Activated CD8-positive, alpha-beta T cell treated with anti-CD3 and anti-CD28 coated beads for 36 hours (primary cell): Measurements from ENCODE around the gene PARP15. TPM values are rescaled to one million over a fixed set of nuclear protein-coding genes. Genes with fewer than 3 reads are reported as not detected.

Experiments
- ATAC-seq: fragments of 200-7000 bp; cut with Tn5 transposase; one replicate; pipeline ENCODE4 v1.10.0; 2021; ENCODE audit warnings: mild to moderate bottlenecking, moderate library complexity
- CTCF ChIA-PET: fragments of 350-600 bp; sonication (Branson Sonifier 250); formaldehyde crosslinking; loops from one replicate; lab custom pipeline; 2021; ENCODE audit warnings: antibody characterized with exemption; lab: Charles Lee
- POLR2A ChIA-PET: fragments of 350-600 bp; sonication (Branson Sonifier 250); formaldehyde crosslinking; loops from one replicate; lab custom pipeline; 2021; ENCODE audit warnings: antibody characterized with exemption; lab: Charles Lee
- DNase-seq: peaks from one replicate; pipeline ENCODE4 v3.0.0-alpha.2; 2020
- H3K27ac Mint-ChIP-seq: one replicate; pipeline ENCODE4 v1.8.0; 2021; ENCODE audit warnings: mild to moderate bottlenecking, mixed read lengths
- H3K27me3 Mint-ChIP-seq: one replicate; pipeline ENCODE4 v1.8.0; 2021; ENCODE audit warnings: mixed read lengths
- H3K36me3 Mint-ChIP-seq: one replicate; pipeline ENCODE4 v1.8.0; 2021; ENCODE audit warnings: low read depth, mixed read lengths
- H3K4me1 Mint-ChIP-seq: one replicate; pipeline ENCODE4 v1.8.0; 2021; ENCODE audit warnings: low read depth, mixed read lengths
- H3K4me3 Mint-ChIP-seq: one replicate; pipeline ENCODE4 v1.8.0; 2021; ENCODE audit warnings: mild to moderate bottlenecking, moderate library complexity, mixed read lengths
- H3K9me3 Mint-ChIP-seq: one replicate; pipeline ENCODE4 v1.8.0; 2021; ENCODE audit warnings: mixed read lengths
- CTCF ChIP-seq: fragments of 200-600 bp; IDR thresholded peaks from one replicate; pipeline ENCODE4 v1.8.0; 2022; ENCODE audit warnings: antibody characterized with exemption, mild to moderate bottlenecking
- intact Hi-C: fragments of 100-400 bp; cut with micrococcal nuclease; formaldehyde crosslinking; loops from one replicate; pipeline ENCODE4 v1.10.0; 2022
- total RNA-seq, 2 experiments: library from RNA; stranded (reverse); gene quantifications; one replicate each; pipeline ENCODE4 v1.2.3, GENCODE V29; 2021

Gene PARP15
- total RNA-seq, 2 experiments from 2014 or later, result 13.3 to 14.0 TPM

- POLR2A ChIA-PET, result no interaction called here
- CTCF ChIA-PET, result interaction anchor here (0.9 to 1.1 kb wide), 2 partner anchors 14 to 125 kb away, joined by 3 to 6 read pairs; no protein-coding TSS in a partner anchor
- Mint-ChIP-seq H3K27ac (no peak overlapping the region), H3K27me3 (no peaks in the 10 kb centered on the region), H3K9me3 (peaks cover 9% of the 10 kb centered on the region), H3K36me3 (no peaks in the 10 kb centered on the region), H3K4me1 (peaks cover 22% of the 10 kb centered on the region), H3K4me3 (no peak overlapping the region)
- ATAC-seq (no peak), DNase-seq (no peak)
- TF ChIP-seq CTCF, result no peak
- intact Hi-C loops, result no loop called here
Observed at GRCh38 chr3:122665226-122665786, 87.9 kb downstream of the PARP15 start.

- Mint-ChIP-seq H3K36me3 (no peaks in the 10 kb centered on the region), H3K4me3 (no peak overlapping the region), H3K27ac (no peak overlapping the region), H3K27me3 (no peaks in the 10 kb centered on the region), H3K9me3 (peaks cover 6% of the 10 kb centered on the region), H3K4me1 (peaks cover 21% of the 10 kb centered on the region)
- ChIA-PET CTCF (interaction anchor here (1.1 kb wide), 1 partner anchor 13 kb away, joined by 6 read pairs; no protein-coding TSS in a partner anchor), POLR2A (interaction anchor here (1.4 kb wide), 1 partner anchor 101 kb away, joined by 3 read pairs; the partner anchor contains the start of genes DTX3L and PARP9)
- intact Hi-C loops, result no loop called here
- no peak for TF ChIP-seq CTCF
- DNase-seq (no peak), ATAC-seq (no peak)
Observed at GRCh38 chr3:122665881-122666280, 88.4 kb downstream of the PARP15 start.

GRCh38 chr3:122668930-122669730 is 91.7 kb downstream of the PARP15 start:
- POLR2A ChIA-PET, result interaction anchor here (0.9 to 2.1 kb wide), 4 partner anchors 12 to 104 kb away, joined by 4 to 12 read pairs (median 4); partner anchors contain the start of genes DTX3L, PARP14 and PARP9
- peak; percentile 60 for DNase-seq

GRCh38 chr3:122671553-122671952 is 94.1 kb downstream of the PARP15 start:
- CTCF ChIA-PET, result interaction anchor here (1.2 kb wide), 1 partner anchor 84 kb away, joined by 3 read pairs; no protein-coding TSS in a partner anchor

More at GRCh38 chr3:122668930-122669730, 91.7 kb downstream of the PARP15 start:
- TF ChIP-seq CTCF, result no peak
- H3K9me3 Mint-ChIP-seq, result peaks cover 2% of the 10 kb centered on the region
- peak; percentile 94 for ATAC-seq
- no peaks in the 10 kb centered on the region for H3K27me3 Mint-ChIP-seq
- H3K4me1 Mint-ChIP-seq, result peaks cover 14% of the 10 kb centered on the region
- H3K27ac Mint-ChIP-seq, result peak overlapping the region; percentile 27
- intact Hi-C loops, result no loop called here
- H3K36me3 Mint-ChIP-seq, result no peaks in the 10 kb centered on the region
- H3K4me3 Mint-ChIP-seq, result no peak overlapping the region
- CTCF ChIA-PET, result interaction anchor here (0.6 to 1.8 kb wide), 7 partner anchors 8 to 200 kb away, joined by 3 to 19 read pairs (median 3); no protein-coding TSS in a partner anchor

More at GRCh38 chr3:122671553-122671952, 94.1 kb downstream of the PARP15 start:
- intact Hi-C loops, result no loop called here
- H3K36me3 Mint-ChIP-seq, result no peaks in the 10 kb centered on the region
- no peaks in the 10 kb centered on the region for H3K27me3 Mint-ChIP-seq
- ATAC-seq, result no peak
- H3K4me1 Mint-ChIP-seq, result peaks cover 16% of the 10 kb centered on the region
- DNase-seq, result no peak
- no peak overlapping the region for H3K27ac Mint-ChIP-seq
- H3K9me3 Mint-ChIP-seq, result peaks cover 2% of the 10 kb centered on the region
- no peak overlapping the region for H3K4me3 Mint-ChIP-seq
- TF ChIP-seq CTCF, result no peak
- POLR2A ChIA-PET, result no interaction called here
